HepG2 (cell line): ENCODE data around the gene LILRB3. TPM values are rescaled to one million over a fixed set of nuclear protein-coding genes. Genes with fewer than 3 reads are reported as not detected.
A peak's percentile ranks its signal among the peaks of the same experiment; 100 is the strongest.

Source experiments
- BORCS8-MEF2B ChIP-seq: sonication (generic); formaldehyde crosslinking; IDR thresholded peaks from 2 replicates; pipeline ENCODE4 v1.8.0; 2022; ENCODE audit warnings: mild to moderate bottlenecking, missing genetic modification reagents
- CCAR2 ChIP-seq: fragments of 200-400 bp; formaldehyde crosslinking; optimal IDR thresholded peaks from 2 replicates; pipeline ENCODE3; 2018; ENCODE audit warnings: low read depth, mild to moderate bottlenecking, low read length, moderate library complexity
- CEBPG ChIP-seq: IDR thresholded peaks from 2 replicates; pipeline ENCODE4 v1.6.1; 2016
- GFI1 ChIP-seq: sonication (generic); formaldehyde crosslinking; IDR thresholded peaks from 2 replicates; pipeline ENCODE4 v1.5.0; 2020; ENCODE audit warnings: missing genetic modification reagents, mild to moderate bottlenecking, borderline replicate concordance
- HNRNPK ChIP-seq: fragments of 200-400 bp; formaldehyde crosslinking; IDR thresholded peaks from 2 replicates; pipeline ENCODE4 v1.6.1; 2018; ENCODE audit warnings: low read length, low read depth, moderate library complexity, mild to moderate bottlenecking; ENCODE audit not compliant: poor library complexity, severe bottlenecking
- HOXA7 ChIP-seq: sonication (generic); formaldehyde crosslinking; IDR thresholded peaks from 2 replicates; pipeline ENCODE4 v1.8.1; 2022; ENCODE audit warnings: mild to moderate bottlenecking, missing genetic modification reagents, moderate library complexity
- ISX ChIP-seq: sonication (generic); formaldehyde crosslinking; conservative IDR thresholded peaks from 2 replicates; pipeline ENCODE4 v1.5.0; 2020; ENCODE audit warnings: missing genetic modification reagents
- KDM3A ChIP-seq: IDR thresholded peaks from 2 replicates; pipeline ENCODE4 v1.6.1; 2018; ENCODE audit warnings: low read depth, missing compliant biosample characterization
- KDM4B ChIP-seq: sonication (generic); formaldehyde crosslinking; IDR thresholded peaks from 2 replicates; pipeline ENCODE4 v1.4.0; 2020; ENCODE audit warnings: missing genetic modification reagents
- KMT2A ChIP-seq: sonication (generic); formaldehyde crosslinking; IDR thresholded peaks from 2 replicates; pipeline ENCODE4 v1.4.0; 2020; ENCODE audit warnings: missing genetic modification reagents
- MYC ChIP-seq: sonication (generic); formaldehyde crosslinking; IDR thresholded peaks from 2 replicates; pipeline ENCODE4 v1.9.0; 2021; ENCODE audit warnings: missing genetic modification reagents, borderline replicate concordance
- RARA ChIP-seq: IDR thresholded peaks from 2 replicates; pipeline ENCODE4 v1.6.1; 2016; ENCODE audit warnings: missing genetic modification reagents, missing compliant biosample characterization
- ZEB1 ChIP-seq: IDR thresholded peaks from 2 replicates; pipeline ENCODE4 v1.6.1; 2012; ENCODE audit warnings: mild to moderate bottlenecking, low read depth, inconsistent platforms; ENCODE audit not compliant: insufficient replicate concordance
- ZNF20 ChIP-seq: sonication (generic); formaldehyde crosslinking; IDR thresholded peaks from 2 replicates; pipeline ENCODE4 v1.4.0; 2020; ENCODE audit warnings: mild to moderate bottlenecking, moderate library complexity, missing genetic modification reagents
- ZNF235 ChIP-seq: sonication (generic); formaldehyde crosslinking; IDR thresholded peaks from 2 replicates; pipeline ENCODE4 v1.8.1; 2023; ENCODE audit warnings: mild to moderate bottlenecking, missing genetic modification reagents, borderline replicate concordance
- ZNF24 ChIP-seq: fragments of 450-650 bp; IDR thresholded peaks from 2 replicates; pipeline ENCODE4 v1.6.1; 2017; ENCODE audit warnings: antibody characterized with exemption, mild to moderate bottlenecking
- ZNF253 ChIP-seq: sonication (generic); formaldehyde crosslinking; IDR thresholded peaks from 2 replicates; pipeline ENCODE4 v1.8.0; 2022; ENCODE audit warnings: mild to moderate bottlenecking, missing genetic modification reagents, borderline replicate concordance
- ZNF446 ChIP-seq: sonication (generic); formaldehyde crosslinking; IDR thresholded peaks from 2 replicates; pipeline ENCODE4 v1.5.0; 2020; ENCODE audit warnings: mild to moderate bottlenecking, missing genetic modification reagents
- ZNF460 ChIP-seq: sonication (generic); formaldehyde crosslinking; IDR thresholded peaks from 2 replicates; pipeline ENCODE4 v1.5.1; 2020; ENCODE audit warnings: missing genetic modification reagents, mild to moderate bottlenecking, borderline replicate concordance
- ZNF574 ChIP-seq: sonication (generic); formaldehyde crosslinking; IDR thresholded peaks from 2 replicates; pipeline ENCODE4 v1.4.0; 2020; ENCODE audit warnings: missing genetic modification reagents
- ZNF784 ChIP-seq: sonication (generic); formaldehyde crosslinking; IDR thresholded peaks from 2 replicates; pipeline ENCODE4 v1.5.1; 2020; ENCODE audit warnings: missing genetic modification reagents, mild to moderate bottlenecking, borderline replicate concordance
- polyA plus RNA-seq, 8 experiments: library from polyadenylated mRNA; depleted of rRNA in 3 of 8; stranded (reverse) in 7 of 8; unstranded in 1 of 8; fragments of >200 nt; fragmentation: Illumina TruSeq in 4 of 8; extraction: Trizol in 4 of 8; gene quantifications; 2 replicates each; pipeline versions ENCODE4 v1.2.1 to v1.2.3, GENCODE V29; 2011 to 2016; ENCODE audit warnings: low read depth in 4 of 8, missing spikeins in 1 of 8, mixed read lengths in 1 of 8; ENCODE audit not compliant: insufficient read depth in 1 of 8
- total RNA-seq, 5 experiments: library from RNA; depleted of rRNA; stranded (reverse); fragments of >200 nt; fragmentation: Illumina TruSeq; extraction: Trizol; gene quantifications; 2 replicates each; pipeline ENCODE4 v1.2.3, GENCODE V29; 2016; ENCODE audit warnings: low read depth in 1 of 5
- TF ChIP-seq, protein P1 (sequence below): sonication (generic); formaldehyde crosslinking; IDR thresholded peaks from 2 replicates; pipeline ENCODE4 v1.8.0; 2022; ENCODE audit warnings: mild to moderate bottlenecking, missing genetic modification reagents, borderline replicate concordance
- TF ChIP-seq, protein P2 (sequence below): sonication (generic); formaldehyde crosslinking; IDR thresholded peaks from 2 replicates; pipeline ENCODE4 v1.5.0; 2020; ENCODE audit warnings: mild to moderate bottlenecking, missing genetic modification reagents, borderline replicate concordance

Gene LILRB3
- total and polyA plus RNA-seq, 2 of the 13 experiments (the other 11 are each of a cell fraction or from before 2014, with no cell fraction given): 0.22 TPM; not detected in 1

GRCh38 chr19:54231077-54231931 lies 8.5 kb upstream of the LILRB3 start (continued):
- TF ChIP-seq ZNF253 (CRISPR knock-in tag): no peak
- TF ChIP-seq HOXA7: no peak; the same call in 1 of the 2 replicates
- TF ChIP-seq, protein P1, sequence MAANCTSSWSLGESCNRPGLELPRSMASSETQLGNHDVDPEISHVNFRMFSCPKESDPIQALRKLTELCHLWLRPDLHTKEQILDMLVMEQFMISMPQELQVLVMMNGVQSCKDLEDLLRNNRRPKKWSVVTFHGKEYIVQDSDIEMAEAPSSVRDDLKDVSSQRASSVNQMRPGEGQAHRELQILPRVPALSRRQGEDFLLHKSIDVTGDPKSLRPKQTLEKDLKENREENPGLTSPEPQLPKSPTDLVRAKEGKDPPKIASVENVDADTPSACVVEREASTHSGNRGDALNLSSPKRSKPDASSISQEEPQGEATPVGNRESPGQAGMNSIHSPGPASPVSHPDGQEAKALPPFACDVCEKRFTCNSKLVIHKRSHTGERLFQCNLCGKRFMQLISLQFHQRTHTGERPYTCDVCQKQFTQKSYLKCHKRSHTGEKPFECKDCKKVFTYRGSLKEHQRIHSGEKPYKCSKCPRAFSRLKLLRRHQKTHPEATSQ: no peak
- TF ChIP-seq ZNF24: no peak
- 0 out of 2 replicates have a peak, but pooled peaks have one; percentile 24 for TF ChIP-seq CEBPG (CRISPR knock-in tag)
- TF ChIP-seq ZNF574: peak; percentile 90
- TF ChIP-seq, protein P2, sequence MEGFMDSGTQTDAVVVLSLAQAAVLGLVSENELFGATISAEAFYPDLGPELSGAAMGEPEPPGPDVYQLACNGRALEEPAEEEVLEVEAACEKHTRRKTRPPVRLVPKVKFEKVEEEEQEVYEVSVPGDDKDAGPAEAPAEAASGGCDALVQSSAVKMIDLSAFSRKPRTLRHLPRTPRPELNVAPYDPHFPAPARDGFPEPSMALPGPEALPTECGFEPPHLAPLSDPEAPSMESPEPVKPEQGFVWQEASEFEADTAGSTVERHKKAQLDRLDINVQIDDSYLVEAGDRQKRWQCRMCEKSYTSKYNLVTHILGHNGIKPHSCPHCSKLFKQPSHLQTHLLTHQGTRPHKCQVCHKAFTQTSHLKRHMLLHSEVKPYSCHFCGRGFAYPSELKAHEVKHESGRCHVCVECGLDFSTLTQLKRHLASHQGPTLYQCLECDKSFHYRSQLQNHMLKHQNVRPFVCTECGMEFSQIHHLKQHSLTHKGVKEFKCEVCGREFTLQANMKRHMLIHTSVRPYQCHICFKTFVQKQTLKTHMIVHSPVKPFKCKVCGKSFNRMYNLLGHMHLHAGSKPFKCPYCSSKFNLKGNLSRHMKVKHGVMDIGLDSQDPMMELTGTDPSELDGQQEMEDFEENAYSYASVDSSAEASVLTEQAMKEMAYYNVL (CRISPR knock-in tag): no peak
- peak; percentile 7; the same call in 1 of the 2 replicates for TF ChIP-seq ZNF784 (CRISPR knock-in tag)
- peak; percentile 84 for TF ChIP-seq ZEB1
- no peak for TF ChIP-seq CCAR2
- TF ChIP-seq ZNF235 (CRISPR knock-in tag): no peak
- TF ChIP-seq MYC (CRISPR knock-in tag): peak; percentile 31; the same call in 1 of the 2 replicates
- peak; percentile 38; the same call in 1 of the 2 replicates for TF ChIP-seq BORCS8-MEF2B (CRISPR knock-in tag)
- TF ChIP-seq KMT2A (CRISPR knock-in tag): 0 out of 2 replicates have a peak, but pooled peaks have one; percentile 22
- TF ChIP-seq ISX: no peak
- TF ChIP-seq RARA: no peak
- peak; percentile 68; the same call in 1 of the 2 replicates for TF ChIP-seq KDM3A (CRISPR knock-in tag)
- no peak for TF ChIP-seq ZNF446 (CRISPR knock-in tag)
- no peak for TF ChIP-seq ZNF460 (CRISPR knock-in tag)
- TF ChIP-seq ZNF20 (CRISPR knock-in tag): no peak
- TF ChIP-seq KDM4B (CRISPR knock-in tag): peak; percentile 25; the same call in 1 of the 2 replicates
- no peak for TF ChIP-seq GFI1 (CRISPR knock-in tag)
- no peak for TF ChIP-seq HNRNPK
